Epidermal melanocyte (primary cell): ENCODE results near the gene RFC1.
A peak's percentile ranks its signal among the peaks of the same experiment; 100 is the strongest.
"Not testable (repeated sequence)": the region's sequence is repeated elsewhere in the genome, so short reads cannot be mapped to it uniquely, and the experiment has no call there.

Experiments used
- DNase-seq: peaks from one replicate; pipeline ENCODE4 v3.0.0; 2011; ENCODE audit warnings: low spot score; ENCODE audit not compliant: insufficient read length

Gene RFC1

DNA sequence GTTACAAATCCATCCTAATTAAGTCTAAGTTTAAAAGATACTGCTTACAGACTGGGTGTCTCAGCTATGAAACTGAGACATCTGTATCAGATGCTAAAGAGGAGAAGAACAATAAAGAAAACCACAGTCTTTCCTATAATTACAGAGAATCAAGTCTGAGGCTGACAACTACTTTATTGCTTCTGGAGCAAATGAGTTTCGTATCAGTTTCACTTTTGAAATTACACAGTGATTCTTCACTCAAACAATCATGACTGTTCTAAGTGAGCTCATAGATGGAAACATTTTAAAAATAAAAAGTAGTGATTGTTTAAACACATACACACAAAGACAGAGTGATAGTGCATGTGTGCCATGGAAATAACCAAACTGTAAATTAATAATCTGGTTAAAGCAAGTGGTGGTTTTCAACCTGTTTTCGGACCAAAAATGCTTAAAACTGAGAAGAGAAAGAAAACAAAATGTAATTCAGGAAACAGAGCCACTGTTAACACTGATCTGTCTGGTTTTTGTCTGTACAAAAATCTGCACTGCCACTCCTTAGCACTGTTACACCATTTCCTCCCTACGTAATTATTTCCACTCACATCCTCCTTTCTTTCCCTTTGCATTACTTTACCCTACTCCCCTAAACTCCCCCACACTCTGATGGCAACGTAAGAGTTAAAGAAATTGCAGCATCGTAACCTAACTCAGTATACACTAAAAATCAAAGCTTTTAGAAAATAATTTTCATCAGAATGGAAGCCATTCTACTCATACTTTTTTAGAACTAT lies 12.5 kb downstream of the RFC1 start:
- DNase-seq: peak; percentile 40

DNA sequence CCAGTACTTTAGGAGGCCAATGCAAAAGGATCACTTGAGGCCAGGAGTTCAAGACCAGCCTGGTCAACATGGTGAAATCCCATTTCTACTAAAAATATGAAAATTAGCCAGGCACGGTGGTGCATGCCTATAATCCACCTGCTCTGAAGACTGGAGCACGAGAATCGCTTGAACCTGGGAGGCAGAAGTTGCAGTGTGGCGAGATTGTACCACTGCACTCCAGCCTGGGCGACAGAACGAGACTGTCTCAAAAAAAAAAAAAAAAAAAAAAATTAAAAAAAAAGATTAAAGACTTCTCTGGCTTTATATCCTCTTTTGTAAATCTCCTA lies 13.0 kb downstream of the RFC1 start:
- not testable (repeated sequence) for DNase-seq

DNA sequence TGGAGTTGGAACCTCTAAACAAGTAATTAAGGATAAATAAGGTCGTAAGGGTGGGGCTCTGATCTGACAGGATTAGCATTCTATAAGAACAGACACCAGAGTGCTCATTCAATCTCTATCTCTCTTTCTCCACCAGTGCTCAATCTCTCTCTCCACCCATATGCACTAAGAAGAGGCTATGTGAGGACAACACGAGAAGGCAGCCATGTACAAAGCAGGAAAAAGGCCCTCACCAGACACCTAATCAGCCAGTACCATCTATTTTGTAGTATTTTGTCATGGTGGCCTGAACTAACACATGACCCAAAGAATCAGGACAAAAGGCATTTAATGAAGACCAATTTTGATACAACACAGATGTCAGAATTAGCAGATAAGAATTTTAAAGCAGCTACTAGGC lies 16.8 kb downstream of the RFC1 start:
- no peak for DNase-seq

DNA sequence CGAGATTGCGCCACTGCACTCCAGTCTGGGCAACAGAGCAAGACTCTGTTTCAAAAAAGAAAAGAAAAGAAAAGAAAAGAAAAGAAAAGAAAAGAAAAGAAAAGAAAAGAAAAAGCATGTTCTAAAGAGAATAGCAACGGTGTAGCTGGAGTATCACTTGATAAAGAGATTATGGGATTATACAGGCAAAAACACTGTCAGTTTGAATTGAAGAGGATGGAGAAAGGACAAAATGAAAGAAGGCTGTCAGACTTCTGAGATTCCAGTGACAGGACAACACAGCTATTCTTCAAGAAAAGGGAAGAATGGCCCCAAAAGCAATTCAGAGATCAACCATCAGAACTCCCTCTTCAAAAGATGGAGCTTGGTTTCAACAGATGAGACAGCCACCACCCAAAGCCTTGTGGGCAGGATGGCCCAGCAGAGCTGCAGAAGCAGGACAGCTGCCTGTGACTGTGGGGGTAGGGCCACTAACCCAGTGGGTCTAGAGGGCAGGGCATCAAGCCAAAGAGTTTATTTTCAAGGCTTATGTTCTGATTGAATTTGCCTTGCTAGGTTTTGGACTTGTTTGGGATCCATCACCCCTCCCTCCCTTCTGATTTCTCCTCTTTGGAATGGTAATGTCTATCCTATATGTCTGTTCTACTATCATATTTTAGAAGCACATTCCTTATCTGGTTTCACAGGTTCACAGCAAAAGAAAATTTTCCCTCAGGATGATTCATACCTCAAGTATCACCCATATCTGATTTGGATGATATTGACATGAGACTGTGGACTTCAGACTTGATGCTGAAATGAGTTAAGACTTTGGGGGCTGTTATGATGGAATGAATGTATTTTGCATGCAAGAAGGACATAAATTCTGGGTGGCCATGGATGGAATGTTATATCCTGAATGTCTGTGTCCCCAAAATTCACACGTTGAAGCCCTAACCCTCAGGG lies 17.5 kb downstream of the RFC1 start:
- DNase-seq: no peak

DNA sequence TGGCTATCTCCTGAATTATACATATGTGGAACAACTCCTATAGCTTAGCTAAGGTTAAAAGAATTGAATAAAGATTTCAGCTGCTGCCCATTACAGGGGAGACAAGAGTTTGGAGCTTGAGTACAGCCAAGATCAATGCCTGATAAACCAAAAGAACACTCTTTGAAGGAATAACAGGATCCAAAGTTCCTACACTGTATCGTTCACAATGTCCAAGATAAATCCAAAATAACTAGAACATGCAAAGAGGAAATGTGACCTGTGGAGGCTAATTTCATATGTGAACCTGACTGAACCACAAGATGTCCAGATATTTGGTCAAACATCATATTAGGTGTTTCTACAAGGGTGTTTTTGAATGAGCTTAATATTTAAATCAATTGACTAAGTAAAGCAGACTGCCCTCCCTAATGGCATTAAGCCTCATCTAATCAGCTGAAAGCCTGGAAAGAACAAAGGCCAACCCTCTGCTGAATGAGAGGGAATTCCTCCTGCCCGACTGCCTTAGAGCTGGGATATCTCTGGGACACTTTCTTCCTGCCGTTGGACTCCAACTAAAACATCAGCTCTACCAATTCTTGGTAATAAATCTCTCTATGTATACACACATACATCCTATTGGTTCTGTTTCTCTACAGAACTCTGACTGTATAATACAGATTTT lies 19.2 kb downstream of the RFC1 start:
- no peak for DNase-seq

DNA sequence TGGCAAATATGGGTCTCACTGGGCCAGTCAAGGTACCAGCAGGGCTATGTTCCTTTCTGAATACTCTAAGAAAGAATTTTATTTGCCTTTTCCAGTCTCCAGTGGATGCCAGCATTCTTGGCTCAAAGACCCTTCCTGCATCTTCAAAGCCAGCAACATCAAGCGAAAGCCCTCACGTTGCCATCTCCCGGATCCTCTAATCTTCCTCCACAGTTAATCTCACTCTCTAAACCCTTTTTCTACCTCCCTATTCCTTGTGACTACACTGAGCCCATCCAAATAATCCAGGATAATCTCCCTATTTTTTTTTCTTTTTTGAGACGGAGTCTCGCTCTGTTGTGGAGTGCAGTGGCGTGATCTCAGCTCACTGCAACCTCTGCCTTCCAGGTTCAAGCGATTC lies 23.4 kb downstream of the RFC1 start:
- no peak for DNase-seq

DNA sequence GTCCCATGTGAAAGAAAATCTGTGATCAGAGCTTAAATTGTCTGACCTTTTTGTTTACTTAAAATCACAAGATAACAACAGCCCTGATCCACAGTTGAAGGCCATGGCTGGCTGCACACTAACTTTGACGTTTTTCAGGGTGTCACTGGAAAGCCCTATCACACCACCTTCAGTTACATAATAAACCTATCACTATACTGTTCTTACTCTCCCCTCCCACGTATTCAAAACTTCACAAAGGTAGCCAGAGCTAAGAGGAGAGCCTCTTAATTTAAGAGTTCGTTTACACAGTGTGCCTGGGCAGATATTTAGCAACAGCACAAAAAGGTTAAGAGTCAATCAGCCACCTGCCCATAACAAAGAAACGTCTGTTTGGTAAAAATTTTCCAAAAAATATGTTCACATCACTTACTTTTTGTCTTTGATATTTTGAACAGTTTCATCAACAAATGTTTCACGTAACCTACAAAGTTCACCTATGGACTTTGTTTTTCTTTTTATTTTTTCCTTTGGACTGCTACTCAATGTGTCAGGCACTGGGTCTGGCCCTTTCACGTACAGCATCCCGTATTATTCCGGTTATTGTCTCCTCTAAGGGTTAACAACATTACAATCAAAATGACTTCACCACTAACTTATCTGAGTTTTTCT lies 25.0 kb downstream of the RFC1 start:
- DNase-seq: no peak

DNA sequence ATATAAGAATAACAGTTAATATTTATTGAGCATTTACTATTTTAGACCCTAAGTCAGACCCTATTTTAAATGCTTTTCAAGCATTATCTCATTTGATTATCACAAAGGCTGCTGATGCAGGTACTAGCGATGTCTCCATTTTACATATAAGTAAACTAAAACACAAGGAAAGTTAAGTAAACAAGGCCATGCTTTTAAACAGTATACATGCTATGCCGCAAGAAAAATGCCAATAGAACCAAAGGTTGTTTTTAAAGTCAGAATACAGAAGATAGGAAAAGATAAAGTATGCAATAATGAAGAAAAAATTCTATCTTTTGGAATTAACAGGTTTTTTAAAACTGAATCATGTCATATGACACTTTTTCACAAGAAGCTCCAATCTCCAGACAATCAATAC lies 26.2 kb downstream of the RFC1 start:
- no peak for DNase-seq

DNA sequence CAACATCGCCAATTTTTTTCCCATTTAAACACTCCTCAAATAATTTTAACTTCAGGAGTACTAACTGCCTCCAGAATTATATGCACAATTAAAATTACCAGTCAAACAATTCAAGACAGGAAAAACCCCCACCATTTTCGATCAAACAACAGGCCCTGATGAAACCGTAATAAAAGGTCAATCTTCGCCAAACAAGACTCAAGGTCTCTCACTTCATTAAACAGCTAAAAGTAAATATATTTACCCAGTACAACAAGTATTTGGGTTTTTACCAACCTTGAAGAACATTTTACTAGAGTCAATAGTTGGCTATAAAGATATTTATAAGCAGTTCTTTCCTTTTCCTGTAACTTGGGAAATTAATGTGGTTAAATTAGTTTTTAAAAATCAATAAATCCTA lies 28.3 kb downstream of the RFC1 start:
- DNase-seq: no peak

DNA sequence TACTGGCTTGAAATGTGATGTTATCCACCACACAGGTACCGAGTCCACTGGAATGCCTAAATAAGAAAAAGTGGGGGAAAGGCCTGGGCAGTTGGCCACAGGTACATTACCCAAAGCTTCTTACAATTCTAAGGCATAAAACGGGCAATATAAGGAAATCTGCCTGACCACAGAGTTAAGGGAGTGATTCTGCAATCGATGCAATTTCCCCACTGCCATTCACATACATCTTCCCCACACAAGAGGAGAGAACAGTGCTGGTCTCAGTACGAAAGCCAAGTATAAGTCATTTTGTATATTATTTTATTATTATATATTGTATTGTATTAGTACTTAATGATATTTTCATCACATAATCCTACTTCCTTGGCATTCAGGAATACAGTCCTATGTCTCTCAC lies 30.6 kb downstream of the RFC1 start:
- DNase-seq: no peak

DNA sequence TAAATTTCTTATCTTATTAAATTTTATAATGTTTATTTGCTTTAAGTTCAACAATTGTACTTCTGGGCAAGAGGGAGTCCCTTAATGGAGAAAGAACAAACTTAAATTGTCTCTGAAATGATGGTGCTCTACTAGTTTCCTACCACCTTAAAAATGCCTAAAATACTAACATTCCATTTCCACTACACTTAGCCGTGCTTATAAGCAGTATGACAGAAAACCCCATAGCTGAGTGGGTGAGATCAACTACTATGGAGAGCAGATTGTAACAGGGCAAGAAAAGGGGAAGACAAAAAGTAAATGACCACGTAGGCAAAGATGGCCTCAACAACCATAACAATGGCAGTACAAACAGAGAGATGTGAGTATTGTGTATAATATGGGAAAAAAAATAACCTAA lies 35.0 kb downstream of the RFC1 start:
- DNase-seq: no peak

DNA sequence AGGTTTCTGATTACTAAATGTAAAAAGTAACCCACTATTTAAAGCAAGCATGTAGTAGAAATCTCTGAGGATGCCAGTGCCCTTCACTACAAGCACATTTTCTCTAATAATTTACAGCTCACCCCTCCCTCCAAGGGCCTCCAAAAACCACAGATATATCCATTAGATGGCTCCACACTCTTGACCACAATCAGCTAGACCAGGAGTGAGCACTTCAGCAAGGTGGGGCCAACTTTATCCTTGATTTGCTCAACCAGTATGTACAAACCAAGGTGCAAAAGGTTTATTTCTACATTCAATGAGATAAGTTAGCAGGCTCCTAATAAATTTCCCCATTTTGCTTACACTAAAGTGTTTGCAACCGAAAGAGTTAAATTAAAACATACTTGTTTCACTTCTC lies 35.8 kb downstream of the RFC1 start:
- no peak for DNase-seq

DNA sequence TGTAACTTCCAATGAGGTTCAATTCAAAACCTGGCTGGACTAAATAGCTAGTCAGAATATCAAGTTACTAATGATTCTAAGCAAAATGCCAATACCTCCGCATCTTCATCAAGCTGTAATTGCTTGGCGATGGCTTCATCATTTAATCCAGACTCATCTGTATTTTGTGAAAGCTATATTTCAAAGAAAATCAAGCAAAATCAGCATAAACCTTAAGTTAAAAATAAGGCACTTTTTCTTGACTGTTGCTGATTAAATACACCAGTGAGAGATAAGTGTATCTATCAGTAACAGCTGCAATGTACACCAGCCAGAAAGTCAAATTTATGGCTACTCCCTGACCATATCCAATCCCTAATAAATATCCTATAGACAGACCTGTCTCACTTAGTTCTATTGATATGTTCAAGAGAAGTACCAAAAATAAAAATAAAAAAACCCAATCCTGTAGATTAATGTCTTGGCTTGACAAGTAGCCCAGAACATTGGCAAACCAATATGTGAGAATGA lies 39.6 kb downstream of the RFC1 start:
- DNase-seq: no peak

DNA sequence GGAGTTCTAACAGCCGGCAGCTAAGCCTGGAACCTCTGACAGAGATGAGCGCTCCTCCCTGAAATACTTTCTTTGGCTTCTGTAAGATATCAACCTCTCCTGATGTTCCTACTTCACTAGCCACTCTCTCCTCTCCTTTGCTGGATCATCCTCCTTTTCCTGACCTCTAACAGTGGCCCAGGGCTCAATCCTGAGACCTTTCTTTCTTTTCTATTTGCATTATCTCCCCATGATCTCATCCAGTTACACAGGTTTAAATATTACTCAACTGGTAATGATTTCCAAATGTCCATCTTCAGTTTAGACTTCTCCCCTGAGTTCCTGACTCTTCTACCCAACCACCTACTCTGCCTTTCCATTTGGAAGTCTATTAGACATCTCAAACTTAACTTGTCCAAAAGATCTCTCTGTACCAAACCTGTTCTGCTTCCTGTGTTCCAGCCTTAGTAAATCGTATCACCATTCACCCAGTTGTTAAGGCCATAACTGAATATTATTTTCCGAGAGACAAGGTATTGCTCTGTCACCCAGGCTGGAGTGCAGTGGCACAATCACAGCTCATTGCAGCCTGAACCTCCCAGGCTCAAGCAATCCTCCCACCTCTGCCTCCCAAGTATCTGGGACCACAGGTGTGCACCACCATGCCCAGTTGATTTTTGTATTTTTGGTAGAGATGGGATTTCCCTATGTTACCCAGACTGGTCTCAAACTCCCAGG lies 41.1 kb downstream of the RFC1 start:
- no peak for DNase-seq

DNA sequence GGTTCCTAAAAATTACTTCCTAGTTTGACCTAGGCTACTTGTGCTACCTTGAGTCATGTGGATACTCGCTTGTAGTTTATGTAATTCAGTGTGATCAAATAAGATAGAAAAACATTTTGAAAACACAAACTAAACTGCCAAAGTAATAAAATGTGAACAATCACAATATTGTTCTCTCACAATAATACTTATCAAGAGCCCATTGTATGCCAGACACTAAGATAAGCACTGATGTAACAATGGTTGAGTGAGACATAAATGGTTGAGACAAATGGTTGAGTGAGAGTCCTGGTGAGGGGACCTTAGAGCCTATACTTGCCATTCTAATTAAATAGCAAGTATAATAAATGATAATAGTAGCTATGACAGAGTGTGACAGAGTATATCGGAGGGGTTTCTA lies 41.7 kb downstream of the RFC1 start:
- no peak for DNase-seq

DNA sequence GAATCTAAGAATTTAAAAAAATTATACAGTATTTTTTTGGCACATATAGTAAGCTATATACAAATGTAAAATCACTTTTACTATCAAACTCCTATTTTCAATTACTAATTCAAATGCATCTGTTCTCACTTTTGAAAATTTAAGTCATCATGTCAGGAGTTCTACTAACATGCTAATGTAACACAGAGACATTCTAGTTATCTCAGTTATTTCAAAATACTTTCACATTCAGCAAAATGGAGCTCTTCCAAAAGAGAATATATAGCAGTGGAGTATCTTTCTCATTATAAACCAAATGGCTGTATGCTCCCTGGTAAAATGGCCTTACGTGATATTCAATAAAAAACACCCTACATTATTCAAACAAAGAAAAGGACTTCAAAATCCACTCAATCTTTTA lies 42.3 kb downstream of the RFC1 start:
- DNase-seq: no peak

DNA sequence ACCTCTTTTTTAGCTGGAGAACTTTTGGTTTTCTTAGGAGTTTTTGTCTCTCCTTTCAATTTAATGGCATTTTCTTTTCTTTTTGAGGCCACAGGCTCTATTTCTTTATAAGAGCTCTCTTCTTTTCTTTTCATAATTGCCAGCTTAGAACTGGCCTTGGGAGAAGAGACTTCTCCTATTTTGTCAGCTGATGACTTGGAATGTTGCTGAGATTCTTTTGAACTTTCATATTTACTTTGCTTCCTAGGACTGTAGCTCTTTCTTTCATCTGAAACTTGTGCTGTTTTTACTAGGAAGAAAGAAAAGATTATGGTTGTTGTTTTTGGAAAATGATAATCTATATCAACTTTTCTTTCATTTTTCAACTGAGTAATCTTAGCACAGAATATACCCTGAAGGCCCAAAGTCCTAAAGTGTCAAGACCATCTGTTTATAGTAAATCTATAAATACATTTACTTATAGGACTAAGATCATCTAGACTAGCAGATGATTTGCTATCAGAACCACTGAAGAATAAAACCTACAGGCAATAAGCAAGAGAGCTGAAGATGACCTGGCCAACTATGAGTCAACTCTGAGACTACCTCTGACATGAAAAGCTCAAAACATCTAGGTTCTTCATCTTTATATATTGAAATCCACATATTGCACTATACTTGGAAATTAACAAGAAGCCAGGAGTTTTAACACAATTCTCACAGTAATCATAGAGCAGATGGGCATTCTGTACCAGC lies 45.6 kb downstream of the RFC1 start:
- peak; percentile 21 for DNase-seq

DNA sequence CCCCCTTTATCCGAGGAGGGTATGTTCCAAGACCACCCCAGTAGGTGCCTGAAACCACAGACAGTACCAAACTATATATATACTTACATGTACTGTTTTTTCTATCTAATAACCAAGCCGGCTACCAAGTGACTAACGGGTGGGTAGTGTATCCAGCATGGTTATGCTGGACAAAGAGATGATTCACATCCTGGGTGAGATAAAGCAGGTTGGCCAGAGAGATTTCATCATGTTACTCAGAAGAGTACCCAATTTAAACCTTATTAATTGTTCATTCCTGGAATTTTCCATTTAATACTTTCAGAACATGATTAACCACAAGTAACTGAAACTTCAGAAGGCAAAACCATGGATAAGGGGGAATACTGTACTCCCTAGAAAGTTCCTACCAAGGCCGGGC lies 46.5 kb downstream of the RFC1 start:
- no peak for DNase-seq

DNA sequence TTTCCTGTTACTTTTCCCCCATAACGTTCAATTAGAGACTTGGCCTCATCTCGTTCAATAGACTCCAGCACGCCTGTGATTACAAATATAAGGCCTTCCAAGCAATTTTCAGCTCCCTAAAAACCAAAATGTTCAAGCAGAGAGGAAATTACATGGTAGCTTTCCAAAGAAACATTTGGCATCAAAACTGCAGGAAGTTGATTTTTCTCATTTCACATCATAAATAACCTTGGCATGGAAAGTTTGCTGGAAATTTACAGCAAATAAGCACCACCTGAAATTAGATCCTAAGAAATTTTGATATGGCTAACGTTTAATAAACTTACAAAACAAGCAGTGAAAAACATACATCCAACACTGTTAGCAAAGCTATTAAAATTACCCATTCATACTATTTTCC lies 53.3 kb downstream of the RFC1 start:
- DNase-seq: no peak

DNA sequence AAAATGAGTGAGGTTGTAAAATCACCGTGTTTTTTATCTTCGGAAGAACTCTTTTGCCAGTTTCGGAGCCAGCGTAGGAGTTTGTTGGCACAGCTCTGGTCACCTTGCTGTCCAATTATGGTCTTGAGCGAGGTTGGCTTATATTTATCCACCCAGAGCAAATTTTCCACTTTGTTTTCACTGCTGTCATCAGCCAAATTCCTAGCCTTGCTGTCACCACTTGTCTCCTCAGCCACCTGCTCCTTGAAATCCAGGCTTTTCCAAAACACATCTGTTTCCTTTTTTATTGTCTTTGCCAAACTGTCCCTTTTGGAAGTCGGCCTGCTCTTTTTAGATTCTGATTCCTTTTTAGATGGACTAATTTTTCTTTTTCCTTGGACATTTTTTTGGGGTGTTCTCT lies 57.6 kb downstream of the RFC1 start:
- no peak for DNase-seq
